Duodenal mucosa (tissue), 2 donors: ENCODE measurements around the gene ANKS1B.
"Not testable (repeated sequence)": the region's sequence is repeated elsewhere in the genome, so short reads cannot be mapped to it uniquely, and the experiment has no call there.

Experiments
- H3K27ac ChIP-seq: one replicate; pipeline ENCODE4 v1.7.0; 2013; ENCODE audit warnings: low read depth, low read length
- H3K27me3 ChIP-seq, 2 donors: one replicate each; pipeline ENCODE4 v1.7.0; 2013; ENCODE audit warnings: low read length in 2 of 2, control low read depth in 1 of 2; ENCODE audit not compliant: insufficient read depth in 2 of 2, control insufficient read depth in 1 of 2
- H3K36me3 ChIP-seq, 2 donors: one replicate each; pipeline ENCODE4 v1.7.0; 2013; ENCODE audit warnings: low read length in 2 of 2, control low read depth in 1 of 2; ENCODE audit not compliant: insufficient read depth in 2 of 2, control insufficient read depth in 1 of 2
- H3K4me1 ChIP-seq, 2 donors: one replicate each; pipeline ENCODE4 v1.7.0; 2013; ENCODE audit warnings: low read length in 2 of 2, control low read depth in 1 of 2; ENCODE audit not compliant: insufficient read depth in 2 of 2, control insufficient read depth in 1 of 2
- H3K4me3 ChIP-seq, 2 donors: one replicate each; pipeline ENCODE4 v1.7.0; 2013; ENCODE audit warnings: low read length in 2 of 2, low read depth in 1 of 2
- H3K9ac ChIP-seq, 2 donors: one replicate each; pipeline ENCODE4 v1.7.0; 2013; ENCODE audit warnings: low read length in 2 of 2, low read depth in 1 of 2
- H3K9me3 ChIP-seq, 2 donors: one replicate each; pipeline ENCODE4 v1.7.0; 2013; ENCODE audit warnings: low read length in 2 of 2, control low read depth in 1 of 2; ENCODE audit not compliant: control insufficient read depth in 1 of 2

The ANKS1B gene

DNA sequence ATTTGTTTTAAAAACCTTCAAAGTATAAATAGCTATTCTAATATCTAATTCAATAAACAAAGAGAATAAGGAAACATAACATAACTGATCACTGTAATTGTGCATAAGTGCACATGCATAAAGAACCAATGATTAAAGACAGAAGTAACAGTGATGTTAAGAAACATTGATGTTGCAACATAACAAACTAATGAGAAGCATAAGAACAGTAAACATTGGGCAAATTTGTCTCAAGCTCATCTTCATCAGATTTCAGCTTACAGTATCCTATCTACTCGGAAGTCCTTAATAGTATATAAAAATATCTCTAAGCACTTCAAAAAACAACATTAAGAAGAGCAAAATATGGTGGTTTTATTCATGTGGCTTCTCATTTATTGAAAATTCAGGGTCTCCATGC is 239.6 kb downstream of the ANKS1B start:
- Histone ChIP-seq H3K27me3 (no peaks in the 10 kb centered on the region), H3K4me3 (no peak overlapping the region), H3K9me3 (no peaks in the 10 kb centered on the region), H3K9ac (no peak overlapping the region), H3K36me3 (no peaks in the 10 kb centered on the region), H3K4me1 (no peaks in the 10 kb centered on the region), H3K27ac (no peak overlapping the region)

DNA sequence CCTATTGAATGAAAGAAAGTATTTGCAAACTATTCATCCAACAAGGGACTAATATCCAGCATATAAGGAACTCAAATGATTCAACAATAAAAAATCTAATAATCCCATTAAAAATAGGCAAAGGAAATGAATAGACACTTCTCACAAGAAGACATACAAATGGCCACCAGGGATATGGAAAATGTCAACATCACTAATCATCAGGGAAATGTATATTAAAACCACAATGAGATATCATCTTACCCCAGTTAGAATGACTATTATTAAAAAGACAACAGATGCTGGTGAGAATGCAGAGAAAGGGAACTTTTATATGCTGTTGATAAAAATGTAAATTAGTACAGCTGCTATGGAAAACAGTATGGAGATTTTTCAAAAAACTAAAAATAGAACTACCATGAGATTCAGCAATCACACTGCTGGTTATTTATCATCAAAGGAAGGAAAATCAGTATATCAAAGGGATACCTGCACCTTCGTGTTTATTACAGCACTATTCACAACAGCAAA is 247.9 kb downstream of the ANKS1B start:
- H3K9ac ChIP-seq: no peak overlapping the region
- H3K27me3 ChIP-seq: no peaks in the 10 kb centered on the region
- no peaks in the 10 kb centered on the region for H3K9me3 ChIP-seq
- no peak overlapping the region for H3K4me3 ChIP-seq
- no peak overlapping the region for H3K27ac ChIP-seq
- no peaks in the 10 kb centered on the region for H3K36me3 ChIP-seq
- no peaks in the 10 kb centered on the region for H3K4me1 ChIP-seq

DNA sequence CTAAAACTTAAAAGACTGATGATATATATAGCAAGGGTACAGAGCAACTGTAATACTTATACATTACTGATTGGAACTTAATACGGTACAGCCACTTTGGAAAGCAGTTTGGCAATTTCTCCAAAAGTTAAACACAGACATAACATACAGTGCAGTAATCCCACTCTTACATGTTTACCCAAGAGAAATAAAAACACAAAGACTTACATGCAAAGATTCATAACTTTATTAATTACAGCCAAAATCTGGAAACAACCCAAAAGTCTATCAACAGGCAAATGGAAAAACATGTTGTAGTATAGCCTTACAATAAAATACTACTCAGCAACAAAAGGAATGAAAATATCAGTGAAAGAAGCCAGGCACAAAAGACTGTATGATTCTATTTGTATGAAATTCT is 252.6 kb downstream of the ANKS1B start:
- no peaks in the 10 kb centered on the region for H3K36me3 ChIP-seq
- H3K9me3 ChIP-seq: no peaks in the 10 kb centered on the region
- no peak overlapping the region for H3K27ac ChIP-seq
- no peak overlapping the region for H3K9ac ChIP-seq
- no peak overlapping the region for H3K4me3 ChIP-seq
- H3K4me1 ChIP-seq: no peaks in the 10 kb centered on the region
- H3K27me3 ChIP-seq: no peaks in the 10 kb centered on the region

DNA sequence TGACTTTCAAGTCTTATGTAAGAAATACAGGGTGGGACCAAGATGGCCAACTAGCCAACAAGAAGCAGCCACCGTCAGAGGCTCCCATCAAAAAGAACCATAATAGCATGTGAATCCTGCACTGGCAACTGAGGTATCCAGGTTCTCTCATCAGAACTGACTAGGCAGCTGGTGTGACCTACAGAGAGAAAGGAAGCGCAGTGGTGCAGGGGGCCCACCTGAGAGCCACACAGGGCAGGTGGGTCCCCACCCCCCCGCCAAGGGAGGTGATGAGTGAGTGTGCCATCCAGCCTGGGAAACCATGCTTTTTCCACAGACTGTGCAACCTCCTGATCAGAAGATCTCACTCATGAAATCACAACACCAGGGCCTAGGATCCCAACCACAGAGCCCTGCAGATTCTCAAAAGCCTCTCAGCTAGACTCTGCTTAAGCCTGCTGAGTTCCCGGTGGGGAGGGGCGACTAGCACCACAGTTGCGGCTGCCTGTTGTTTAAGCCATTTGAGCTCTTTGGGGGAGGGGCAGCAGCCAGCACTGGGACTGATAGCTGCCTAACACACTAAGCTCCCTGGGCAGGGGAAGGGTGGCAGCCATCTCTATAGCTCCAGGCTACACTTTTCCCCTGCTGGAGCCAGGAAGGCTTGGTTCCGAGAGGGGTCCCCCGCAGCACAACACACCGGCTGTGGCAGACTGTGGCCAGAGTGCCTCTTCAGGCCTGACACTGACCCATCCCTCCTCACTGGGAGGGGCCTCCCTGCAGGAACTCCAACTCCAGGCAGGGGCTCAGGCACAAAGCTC is 261.8 kb downstream of the ANKS1B start:
- Histone ChIP-seq H3K9me3 (peaks cover 0 to 5% of the 10 kb centered on the region in 2 donors), H3K36me3 (no peaks in the 10 kb centered on the region), H3K27ac (no peak overlapping the region), H3K27me3 (no peaks in the 10 kb centered on the region), H3K4me3 (no peak overlapping the region), H3K9ac (no peak overlapping the region), H3K4me1 (no peaks in the 10 kb centered on the region)

DNA sequence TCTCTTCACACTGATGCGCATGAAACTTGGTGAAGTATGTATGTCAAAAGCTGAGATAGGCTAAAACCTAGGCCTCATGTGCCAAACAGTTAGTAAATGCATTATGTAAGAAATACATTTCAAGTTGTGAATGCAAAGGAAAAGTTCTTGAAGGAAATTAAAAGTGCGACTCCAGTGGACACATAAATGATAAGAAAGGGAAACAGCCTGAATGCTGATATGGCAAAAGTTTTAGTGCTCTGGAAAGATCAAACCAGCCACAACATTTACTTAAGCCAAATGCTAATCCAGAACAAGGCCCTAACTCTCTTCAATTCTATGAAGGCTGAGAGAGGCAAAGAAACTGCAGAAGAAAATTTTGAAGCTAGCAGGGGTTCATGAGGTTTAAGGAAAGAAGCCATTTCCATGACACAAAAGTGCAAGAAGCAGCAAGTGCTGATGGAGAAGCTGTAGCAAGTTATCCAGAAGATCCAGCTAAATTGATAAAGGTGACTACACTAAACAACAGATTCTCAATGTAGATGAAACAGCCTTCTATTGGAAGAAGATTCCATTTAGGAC is 262.9 kb downstream of the ANKS1B start:
- no peaks in the 10 kb centered on the region for H3K27me3 ChIP-seq
- H3K4me1 ChIP-seq: no peaks in the 10 kb centered on the region
- no peak overlapping the region for H3K9ac ChIP-seq
- H3K9me3 ChIP-seq: peaks cover 0 to 5% of the 10 kb centered on the region in 2 donors
- H3K4me3 ChIP-seq: no peak overlapping the region
- no peaks in the 10 kb centered on the region for H3K36me3 ChIP-seq
- no peak overlapping the region for H3K27ac ChIP-seq

DNA sequence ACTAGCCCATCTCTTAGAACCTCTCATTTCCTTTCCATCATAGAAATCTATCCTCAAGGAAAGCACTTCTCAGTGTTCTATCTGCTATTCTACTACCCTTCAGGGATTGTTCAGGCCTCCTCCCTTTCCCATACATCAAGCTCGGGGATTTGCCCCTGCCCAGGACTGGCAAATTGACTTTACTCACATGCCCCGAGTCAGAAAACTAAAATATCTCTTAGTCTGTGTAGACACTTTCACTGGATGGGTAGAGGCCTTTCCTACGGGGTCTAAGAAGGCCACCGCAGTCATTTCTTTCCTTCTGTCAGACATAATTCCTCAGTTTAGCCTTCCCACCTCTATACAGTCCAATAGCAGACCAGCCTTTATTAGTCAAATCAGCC is 264.7 kb downstream of the ANKS1B start:
- H3K4me1 ChIP-seq, H3K9ac ChIP-seq, H3K4me3 ChIP-seq, H3K36me3 ChIP-seq, H3K9me3 ChIP-seq, H3K27ac ChIP-seq, H3K27me3 ChIP-seq: not testable (repeated sequence)

DNA sequence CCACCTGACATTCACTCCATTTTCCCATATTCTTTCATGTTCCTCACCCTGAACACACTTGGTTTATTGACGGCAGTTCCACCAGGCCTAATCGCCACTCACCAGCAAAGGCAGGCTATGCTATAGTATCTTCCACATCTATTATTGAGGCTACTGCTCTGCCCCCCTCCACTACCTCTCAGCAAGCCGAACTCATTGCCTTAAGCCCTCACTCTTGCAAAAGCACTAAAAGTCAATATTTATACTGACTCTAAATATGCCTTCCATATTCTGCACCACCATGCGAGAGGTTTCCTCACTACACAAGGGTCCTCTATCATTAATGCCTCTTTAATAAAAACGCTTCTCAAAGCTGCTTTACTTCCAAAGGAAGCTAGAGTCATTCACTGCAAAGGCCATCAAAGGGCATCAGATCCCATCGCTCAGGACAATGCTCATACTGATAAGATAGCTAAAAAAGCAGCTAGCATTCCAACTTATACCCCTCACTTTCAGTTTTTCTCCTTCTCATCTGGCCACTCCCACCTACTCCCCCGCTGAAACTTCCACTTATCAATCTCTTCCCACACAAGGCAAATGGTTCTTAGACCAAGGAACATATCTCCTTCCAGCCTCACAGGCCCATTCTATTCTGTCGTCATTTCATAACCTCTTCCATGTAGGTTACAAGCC is 265.2 kb downstream of the ANKS1B start:
- not testable (repeated sequence) for H3K27ac ChIP-seq, H3K9ac ChIP-seq, H3K36me3 ChIP-seq, H3K27me3 ChIP-seq, H3K4me3 ChIP-seq, H3K4me1 ChIP-seq, H3K9me3 ChIP-seq

DNA sequence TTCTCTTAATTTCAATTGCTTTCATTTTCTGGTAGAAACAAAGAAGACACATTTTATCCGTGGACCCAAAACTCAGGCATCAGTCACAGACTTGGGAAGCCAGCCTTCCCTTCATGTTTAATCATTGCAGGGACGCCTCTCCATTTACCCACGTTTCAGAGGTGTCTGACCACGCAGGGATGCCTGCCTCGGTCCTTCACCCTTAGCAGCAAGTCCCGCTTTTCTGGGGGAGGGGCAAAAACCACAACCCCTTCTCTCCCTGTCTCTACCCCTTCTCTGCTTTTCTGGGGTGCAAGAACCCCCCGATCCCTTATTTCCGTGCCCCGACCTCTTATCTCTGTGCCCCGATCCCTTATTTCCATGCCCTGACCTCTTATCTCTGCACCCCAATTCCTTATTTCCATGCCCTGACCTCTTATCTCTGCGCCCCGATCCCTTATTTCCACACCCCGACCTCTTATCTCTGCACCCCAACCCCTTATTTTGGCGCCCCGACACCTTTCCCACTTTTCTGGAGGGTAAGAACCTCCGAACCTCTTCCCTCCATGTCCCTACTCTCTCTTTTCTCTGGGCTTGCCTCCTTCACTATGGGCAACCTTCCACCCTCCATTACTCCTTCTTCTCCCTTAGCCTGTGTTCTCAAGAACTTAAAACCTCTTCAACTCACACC is 268.8 kb downstream of the ANKS1B start:
- H3K36me3 ChIP-seq, H3K27me3 ChIP-seq, H3K9ac ChIP-seq, H3K4me1 ChIP-seq, H3K9me3 ChIP-seq, H3K4me3 ChIP-seq, H3K27ac ChIP-seq: not testable (repeated sequence)

DNA sequence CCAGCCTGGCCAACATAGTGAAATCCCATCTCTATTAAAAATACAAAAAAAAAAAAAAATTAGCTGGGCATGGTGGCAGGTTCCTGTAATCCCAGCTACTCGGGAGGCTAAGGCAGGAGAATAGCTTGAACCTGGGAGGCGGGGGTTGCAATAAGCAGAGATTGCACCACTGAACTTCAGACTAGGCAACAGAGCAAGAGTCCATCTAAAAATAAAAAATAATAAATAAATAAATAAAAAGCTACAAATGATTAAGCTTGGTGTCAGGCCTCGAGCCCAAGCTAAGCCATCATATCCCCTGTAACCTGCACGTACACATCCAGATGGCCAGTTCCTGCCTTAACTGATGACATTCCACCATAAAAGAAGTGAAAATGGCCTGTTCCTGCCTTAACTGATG is 269.8 kb downstream of the ANKS1B start:
- not testable (repeated sequence) for H3K27ac ChIP-seq, H3K4me1 ChIP-seq, H3K4me3 ChIP-seq, H3K9me3 ChIP-seq, H3K36me3 ChIP-seq, H3K9ac ChIP-seq, H3K27me3 ChIP-seq

DNA sequence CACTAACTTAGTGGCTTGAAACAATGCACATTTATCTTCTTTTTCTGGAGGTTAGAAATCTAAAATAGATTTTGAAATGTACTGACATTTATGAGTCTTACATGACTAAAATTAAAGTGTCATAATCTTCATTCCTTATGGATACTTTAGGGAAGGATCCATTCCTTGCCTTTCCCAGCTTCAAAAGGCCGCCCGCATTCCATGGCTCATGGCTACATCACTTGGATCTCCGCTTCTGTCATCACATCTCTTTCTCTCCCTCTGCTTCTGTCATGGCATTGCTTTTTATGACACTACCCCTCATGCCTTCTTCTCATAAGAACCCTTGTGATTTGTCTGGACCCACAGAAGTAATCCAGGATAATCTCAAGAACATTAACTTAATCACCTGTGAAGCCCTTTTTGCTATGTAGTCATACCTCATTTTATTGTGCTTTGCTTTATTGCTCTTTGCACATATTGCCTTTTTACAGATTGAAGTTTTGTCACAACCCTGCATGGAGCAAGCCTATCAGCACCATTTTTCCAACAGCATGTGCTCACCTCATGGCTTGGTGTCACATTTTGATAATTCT is 270.7 kb downstream of the ANKS1B start:
- no peaks in the 10 kb centered on the region for H3K4me1 ChIP-seq
- H3K36me3 ChIP-seq: no peaks in the 10 kb centered on the region
- no peaks in the 10 kb centered on the region for H3K9me3 ChIP-seq
- H3K27ac ChIP-seq: no peak overlapping the region
- no peak overlapping the region for H3K9ac ChIP-seq
- no peaks in the 10 kb centered on the region for H3K27me3 ChIP-seq
- no peak overlapping the region for H3K4me3 ChIP-seq
